DMS53 (cell line): ENCODE results near the gene GMPPA.

Experiments used
- DNase-seq: peaks from one replicate; lab custom pipeline; 2025; lab: John Stamatoyannopoulos, UW

GMPPA gene

DNA sequence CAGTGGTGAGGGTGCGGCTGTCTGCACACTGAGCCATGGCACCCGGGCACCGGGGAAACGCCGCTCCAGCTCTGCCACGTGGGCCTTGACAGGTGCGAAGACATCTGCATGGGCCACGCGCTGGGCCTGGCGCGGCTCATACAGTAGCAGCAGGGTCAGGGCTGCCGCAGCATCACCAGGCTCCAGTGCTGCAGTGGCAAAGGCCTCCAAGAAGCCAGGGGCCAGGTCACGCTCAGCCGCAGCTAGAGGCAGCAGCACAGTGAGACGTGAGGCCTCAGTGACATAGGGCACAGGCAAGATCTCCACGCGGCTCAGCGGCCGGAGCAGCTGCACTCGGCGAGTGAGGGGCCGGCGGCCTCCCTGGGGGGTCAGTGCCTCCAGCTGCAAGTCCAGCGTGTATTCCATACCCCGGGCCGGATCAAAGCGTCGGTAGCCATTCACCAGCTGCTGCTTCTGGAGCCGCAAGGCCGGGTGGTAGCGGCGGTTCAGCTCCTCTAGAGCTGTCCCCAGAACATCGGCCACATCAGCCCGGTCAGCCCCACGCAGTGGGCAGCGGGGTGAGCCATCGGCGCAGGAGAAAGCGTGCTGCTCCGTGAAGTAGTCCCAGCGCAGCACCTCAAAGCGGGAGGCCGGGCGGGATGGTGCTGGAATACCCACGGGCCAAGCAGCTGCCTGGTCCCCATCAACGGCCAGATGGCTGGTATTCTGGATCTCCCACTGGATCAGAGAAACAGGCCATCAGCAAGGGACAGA lies 41.4 kb downstream of the GMPPA start:
- no peak for DNase-seq

- no peak for DNase-seq
Observed at GRCh38 chr2:219540784-219541504, 42.3 kb downstream of the GMPPA start.

DNA sequence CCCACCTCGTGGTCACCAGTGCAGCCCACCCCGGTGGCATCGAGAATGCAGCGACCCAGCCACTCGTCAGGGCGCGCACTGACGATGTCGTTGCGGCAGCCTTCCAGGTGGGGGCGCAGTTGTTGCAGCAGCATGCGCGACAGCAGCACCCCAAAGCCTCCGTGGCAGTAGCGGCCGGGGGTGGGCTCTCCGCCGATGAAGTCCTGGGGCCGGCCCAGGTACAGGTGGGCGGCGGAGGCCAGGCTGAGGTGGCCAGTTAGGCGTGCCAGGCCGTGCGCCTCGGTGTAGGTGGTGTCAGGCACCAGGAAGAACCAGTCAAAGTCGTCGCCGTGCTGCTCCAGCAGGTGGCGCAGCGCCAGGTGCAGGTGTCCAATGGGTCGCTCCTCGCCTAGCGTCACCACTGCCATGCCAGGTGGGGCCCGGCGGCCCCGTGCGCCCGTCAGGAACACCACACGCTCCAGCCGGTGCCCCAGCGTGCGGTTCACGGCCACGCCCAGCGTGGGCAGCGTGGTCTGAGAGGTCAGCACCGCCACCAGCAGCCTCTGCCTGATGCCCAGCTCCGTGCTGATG lies 43.0 kb downstream of the GMPPA start:
- peak; percentile 95 for DNase-seq

GRCh38 chr2:219542931-219543595 lies 44.4 kb downstream of the GMPPA start:
- peak; percentile 83 for DNase-seq

- DNase-seq: peak; percentile 98
Observed at GRCh38 chr2:219543596-219544358, 45.1 kb downstream of the GMPPA start, which contains the start of the genes CHPF and TMEM198. Gene CHPF (minus strand): TSS chr2:219543809. CDS start chr2:219543538, 271 bp downstream. Gene TMEM198 (plus strand): TSS chr2:219544028. CDS start chr2:219544728, 700 bp downstream.

- DNase-seq: no peak
Observed at GRCh38 chr2:219544567-219544966, 45.9 kb downstream of the GMPPA start.

- no peak for DNase-seq
Observed at GRCh38 chr2:219545295-219545942, 46.7 kb downstream of the GMPPA start.

GRCh38 chr2:219545943-219546352 lies 47.3 kb downstream of the GMPPA start:
- no peak for DNase-seq

DNA sequence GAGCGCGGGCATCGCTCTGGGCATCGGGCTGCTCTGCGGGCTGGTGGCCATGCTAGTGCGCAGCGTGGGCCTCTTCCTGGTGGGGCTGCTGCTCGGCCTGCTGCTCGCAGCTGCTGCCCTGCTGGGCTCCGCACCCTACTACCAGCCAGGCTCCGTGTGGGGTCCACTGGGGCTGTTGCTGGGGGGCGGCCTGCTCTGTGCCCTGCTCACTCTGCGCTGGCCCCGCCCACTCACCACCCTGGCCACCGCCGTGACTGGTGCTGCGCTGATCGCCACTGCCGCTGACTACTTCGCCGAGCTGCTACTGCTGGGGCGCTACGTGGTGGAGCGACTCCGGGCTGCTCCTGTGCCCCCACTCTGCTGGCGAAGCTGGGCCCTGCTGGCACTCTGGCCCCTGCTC lies 48.9 kb downstream of the GMPPA start:
- DNase-seq: no peak

GRCh38 chr2:219548990-219549389 lies 50.3 kb downstream of the GMPPA start:
- DNase-seq: no peak

GRCh38 chr2:219549619-219550018 lies 50.9 kb downstream of the GMPPA start:
- DNase-seq: no peak

- peak; percentile 82 for DNase-seq
Observed at GRCh38 chr2:219551441-219552381, 53.0 kb downstream of the GMPPA start.

DNA sequence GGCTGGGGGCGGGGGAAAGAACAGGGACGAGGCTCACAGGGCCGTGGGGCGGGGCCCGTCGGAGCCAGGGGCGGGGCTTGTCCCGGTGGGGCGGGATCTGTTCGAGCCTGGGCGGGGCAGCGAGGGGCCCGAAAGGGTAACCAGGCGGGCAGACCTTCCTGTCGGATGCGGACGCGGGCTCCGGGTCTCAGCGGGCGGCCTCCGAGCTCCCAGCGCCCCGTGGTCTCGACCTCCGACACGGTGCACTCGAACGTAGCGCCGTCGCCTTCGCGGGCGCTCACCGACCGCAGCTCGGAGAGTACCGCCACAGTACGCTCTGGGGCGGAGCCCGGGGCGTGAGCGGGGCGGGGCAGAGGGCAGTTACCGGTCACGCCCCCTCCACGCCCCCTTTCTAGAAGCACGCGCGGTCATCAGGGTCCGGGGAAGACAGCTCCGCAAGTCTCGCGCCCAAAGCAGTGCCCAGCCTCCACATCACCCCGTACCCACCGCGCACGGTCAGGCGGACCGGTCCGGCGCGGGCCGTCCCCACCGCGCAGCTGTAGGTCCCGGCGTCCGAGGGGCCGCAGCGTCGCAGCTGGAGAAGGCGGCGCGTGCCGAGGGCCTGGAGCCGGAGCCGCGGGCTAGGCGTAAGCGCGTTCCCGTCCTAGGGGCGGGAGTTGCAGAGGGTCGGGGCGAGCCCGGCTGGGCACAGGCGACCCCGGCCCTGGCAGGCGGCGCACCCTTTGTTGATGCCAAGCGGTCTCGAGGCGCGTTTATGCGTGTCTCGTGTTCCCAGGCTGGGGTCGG lies 53.9 kb downstream of the GMPPA start:
- peak; percentile 89 for DNase-seq

DNA sequence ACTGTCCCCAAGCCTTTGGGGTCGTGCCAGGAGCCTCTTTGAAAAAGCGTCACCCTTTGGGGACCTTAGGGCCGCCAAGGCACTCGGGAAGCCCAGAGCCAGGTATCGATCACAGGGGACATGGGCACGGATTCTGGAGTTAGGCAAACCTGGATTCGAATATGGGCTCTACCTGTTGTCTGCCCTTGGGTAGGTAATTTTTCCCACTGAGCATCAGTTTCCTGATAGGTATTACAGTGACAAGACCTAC lies 54.4 kb downstream of the GMPPA start:
- no peak for DNase-seq

- DNase-seq: no peak
Observed at GRCh38 chr2:219553463-219553963, 54.8 kb downstream of the GMPPA start.

GRCh38 chr2:219554350-219554749 lies 55.7 kb downstream of the GMPPA start:
- no peak for DNase-seq

- no peak for DNase-seq
Observed at GRCh38 chr2:219555956-219556355, 57.3 kb downstream of the GMPPA start.

GRCh38 chr2:219556413-219556812 lies 57.7 kb downstream of the GMPPA start:
- DNase-seq: no peak
